Smooth muscle cell of the pulmonary artery (primary cell): ENCODE results near the gene ZSCAN22. TPM values are rescaled to one million over a fixed set of nuclear protein-coding genes. Genes with fewer than 3 reads are reported as not detected.

Experiments
- total RNA-seq: library from RNA; depleted of rRNA; stranded (reverse); fragments of >200 nt; gene quantifications from 2 replicates; pipeline ENCODE4 v1.2.3, GENCODE V29; 2014

Gene ZSCAN22
- total RNA-seq, result 3.0 and 4.2 TPM in 2 replicates

GRCh38 chr19:58326914-58327726 is at the start of gene ZSCAN22:
Gene ZSCAN22, plus strand, starts transcription at chr19:58326994. Its CDS starts 7,809 bp downstream, at chr19:58334803.

GRCh38 chr19:58278541-58279041 is 48.2 kb upstream of the ZSCAN22 start, which contains the start of gene ZNF8:
Gene ZNF8, plus strand, starts transcription at chr19:58278955. Its CDS starts 127 bp downstream, at chr19:58279082.

GRCh38 chr19:58305065-58305931 is 21.5 kb upstream of the ZSCAN22 start, which contains the start of gene ERVK3-1:
Gene ERVK3-1, plus strand, starts transcription at chr19:58305377. Its CDS starts 6,792 bp downstream, at chr19:58312169.

GRCh38 chr19:58352760-58353671 is 26.2 kb downstream of the ZSCAN22 start, which contains the start of gene A1BG:
Gene A1BG, minus strand, starts transcription at chr19:58353492. Its CDS starts 55 bp downstream, at chr19:58353437.

GRCh38 chr19:58362272-58362994 is 35.6 kb downstream of the ZSCAN22 start, which contains the start of gene ZNF497:
Gene ZNF497, minus strand, starts transcription at chr19:58362751. Its CDS starts 5,116 bp downstream, at chr19:58357635.

GRCh38 chr19:58380662-58381459 is 54.1 kb downstream of the ZSCAN22 start, which contains the start of gene ZNF837:
Gene ZNF837, minus strand, starts transcription at chr19:58381030. Its CDS starts 11,698 bp downstream, at chr19:58369332.

GRCh38 chr19:58386576-58387337 is 60.0 kb downstream of the ZSCAN22 start, which contains the start of gene RPS5:
Gene RPS5, plus strand, starts transcription at chr19:58387269. Its CDS starts 869 bp downstream, at chr19:58388138.

Other genes starting within 250 kb of the ZSCAN22 start
- 55.8 and 67.1 TPM in 2 replicates for gene ZSCAN18, start 228.8 kb upstream of the ZSCAN22 start, total RNA-seq
- 14.8 and 16.2 TPM in 2 replicates for gene ZNF329, start 176.2 kb upstream of the ZSCAN22 start, total RNA-seq
- gene ZNF274, start 143.9 kb upstream of the ZSCAN22 start, total RNA-seq, result 20.6 and 22.4 TPM in 2 replicates
- gene ZNF544, start 98.1 kb upstream of the ZSCAN22 start, total RNA-seq, result 31.8 and 43.4 TPM in 2 replicates
- gene ZNF8, start 48.0 kb upstream of the ZSCAN22 start, total RNA-seq, result 6.3 and 7.6 TPM in 2 replicates
- gene ERVK3-1, start 21.6 kb upstream of the ZSCAN22 start, total RNA-seq, result 18.8 and 20.3 TPM in 2 replicates
- gene A1BG, start 26.5 kb downstream of the ZSCAN22 start, total RNA-seq, result 10.5 and 11.5 TPM in 2 replicates
- gene ZNF497, start 35.8 kb downstream of the ZSCAN22 start, total RNA-seq, result 0.91 and 2.0 TPM in 2 replicates
- gene ZNF837, start 54.0 kb downstream of the ZSCAN22 start, total RNA-seq, result 1.4 and 1.9 TPM in 2 replicates
- gene RPS5, start 60.3 kb downstream of the ZSCAN22 start, total RNA-seq, result 1,369 and 1,523 TPM in 2 replicates
- gene RNF225, start 68.7 kb downstream of the ZSCAN22 start, total RNA-seq, result 0.13 TPM in 1 of 2 replicates, not detected in the other
- gene ZNF584, start 81.7 kb downstream of the ZSCAN22 start, total RNA-seq, result 16.0 and 25.3 TPM in 2 replicates
- gene ZNF132, start 113.2 kb downstream of the ZSCAN22 start, total RNA-seq, result 10.6 and 11.7 TPM in 2 replicates
- gene ZNF324B, start 124.6 kb downstream of the ZSCAN22 start, total RNA-seq, result 9.2 and 12.5 TPM in 2 replicates
- gene ZNF324, start 140.1 kb downstream of the ZSCAN22 start, total RNA-seq, result 11.2 and 16.9 TPM in 2 replicates
- 6.3 and 7.2 TPM in 2 replicates for gene ZNF446, start 149.4 kb downstream of the ZSCAN22 start, total RNA-seq
- 5.1 and 9.1 TPM in 2 replicates for gene SLC27A5, start 185.0 kb downstream of the ZSCAN22 start, total RNA-seq
- gene ZBTB45, start 192.8 kb downstream of the ZSCAN22 start, total RNA-seq, result 8.9 and 9.3 TPM in 2 replicates
- 284 and 376 TPM in 2 replicates for gene TRIM28, start 217.1 kb downstream of the ZSCAN22 start, total RNA-seq
- 96.8 and 99.2 TPM in 2 replicates for gene CHMP2A, start 228.1 kb downstream of the ZSCAN22 start, total RNA-seq
- 47.2 and 63.3 TPM in 2 replicates for gene UBE2M, start 231.6 kb downstream of the ZSCAN22 start, total RNA-seq
- gene MZF1, start 246.3 kb downstream of the ZSCAN22 start, total RNA-seq, result 20.5 and 30.5 TPM in 2 replicates